CD4-positive, alpha-beta T cell (primary cell): ENCODE results near the gene ABCA5. TPM values are rescaled to one million over a fixed set of nuclear protein-coding genes. Genes with fewer than 3 reads are reported as not detected.

Experiments
- ATAC-seq: fragments of 200-7000 bp; cut with Tn5 transposase; one replicate; pipeline ENCODE4 v1.10.0; 2022; ENCODE audit warnings: mild to moderate bottlenecking; ENCODE audit not compliant: poor library complexity
- CTCF ChIA-PET: fragments of 350-600 bp; sonication (Branson Sonifier 250); formaldehyde crosslinking; loops from one replicate; lab custom pipeline; 2021; ENCODE audit warnings: antibody characterized with exemption, inconsistent platforms; lab: Charles Lee
- POLR2A ChIA-PET: fragments of 350-600 bp; sonication (Branson Sonifier 250); formaldehyde crosslinking; loops from one replicate; lab custom pipeline; 2021; ENCODE audit warnings: antibody characterized with exemption, inconsistent platforms; lab: Charles Lee
- DNase-seq, 14 experiments: peaks; one replicate each; pipeline ENCODE4 v3.0.0-alpha.2; 2013 to 2020; ENCODE audit warnings: mixed read lengths in 2 of 14
- H3K27ac ChIP-seq, 2 donors: one replicate each; pipeline versions ENCODE4 v1.5.1 to v1.7.0; 2013; ENCODE audit warnings: low read length in 2 of 2, low read depth in 1 of 2, mild to moderate bottlenecking in 1 of 2
- H3K27me3 ChIP-seq, 2 experiments: 1 replicate in 1 of 2; 2 replicates in 1 of 2; pipeline versions ENCODE4 v1.6.1 to v1.7.0; 2013; ENCODE audit warnings: low read length in 2 of 2, control low read depth in 1 of 2, mild to moderate bottlenecking in 1 of 2, moderate library complexity in 1 of 2; ENCODE audit not compliant: insufficient read depth in 2 of 2, control insufficient read depth in 1 of 2
- H3K36me3 ChIP-seq: one replicate; pipeline ENCODE4 v1.6.1; 2013; ENCODE audit warnings: low read length, control low read depth; ENCODE audit not compliant: insufficient read depth
- H3K4me1 ChIP-seq: one replicate; pipeline ENCODE4 v1.6.1; 2013; ENCODE audit warnings: low read length, control low read depth; ENCODE audit not compliant: insufficient read depth
- H3K4me3 ChIP-seq: one replicate; pipeline ENCODE4 v1.5.1; 2013; ENCODE audit warnings: mild to moderate bottlenecking, low read length, moderate library complexity
- H3K9me3 ChIP-seq, 2 experiments: 1 replicate in 1 of 2; 2 replicates in 1 of 2; pipeline versions ENCODE4 v1.6.1 to v1.7.0; 2013; ENCODE audit warnings: low read length in 2 of 2, mild to moderate bottlenecking in 2 of 2, control low read depth in 1 of 2, moderate library complexity in 1 of 2; ENCODE audit not compliant: control insufficient read depth in 1 of 2, insufficient read depth in 1 of 2
- H3K27ac Mint-ChIP-seq: one replicate; pipeline ENCODE4 v1.8.0; 2020; ENCODE audit warnings: mixed read lengths
- H3K27me3 Mint-ChIP-seq: one replicate; pipeline ENCODE4 v1.8.0; 2021; ENCODE audit warnings: mixed read lengths
- H3K36me3 Mint-ChIP-seq: one replicate; pipeline ENCODE4 v1.8.0; 2021; ENCODE audit warnings: low read depth, mixed read lengths
- H3K4me1 Mint-ChIP-seq: one replicate; pipeline ENCODE4 v1.8.0; 2021; ENCODE audit warnings: low read depth, mixed read lengths
- H3K4me3 Mint-ChIP-seq: one replicate; pipeline ENCODE4 v1.8.0; 2020; ENCODE audit warnings: mild to moderate bottlenecking, mixed read lengths
- H3K9me3 Mint-ChIP-seq: one replicate; pipeline ENCODE4 v1.8.0; 2020; ENCODE audit warnings: mixed read lengths
- intact Hi-C, 2 experiments: fragments of 100-400 bp; cut with DNase I in 1 of 2; cut with micrococcal nuclease in 1 of 2; formaldehyde crosslinking; loops; one replicate each; pipeline versions ENCODE4 v1.15.1 to v1.9.0; 2023 to 2025; cut with DNase I, micrococcal nuclease
- polyA plus RNA-seq, 2 donors: library from polyadenylated mRNA; unstranded; fragments of 120-200 nt; gene quantifications; one replicate each; pipeline ENCODE4 v1.2.1, GENCODE V29; 2013
- total RNA-seq, 174 experiments: library from RNA in 2 of 174; stranded (reverse) in 2 of 174; gene quantifications; one replicate each; pipeline ENCODE4 v1.2.3 and lab custom pipeline; 2021 to 2026
- TF ChIP-seq, protein P1 (sequence below): fragments of 200-600 bp; IDR thresholded peaks from one replicate; pipeline ENCODE4 v1.8.0; 2022; ENCODE audit warnings: antibody characterized with exemption, mild to moderate bottlenecking

The ABCA5 gene, protein sequence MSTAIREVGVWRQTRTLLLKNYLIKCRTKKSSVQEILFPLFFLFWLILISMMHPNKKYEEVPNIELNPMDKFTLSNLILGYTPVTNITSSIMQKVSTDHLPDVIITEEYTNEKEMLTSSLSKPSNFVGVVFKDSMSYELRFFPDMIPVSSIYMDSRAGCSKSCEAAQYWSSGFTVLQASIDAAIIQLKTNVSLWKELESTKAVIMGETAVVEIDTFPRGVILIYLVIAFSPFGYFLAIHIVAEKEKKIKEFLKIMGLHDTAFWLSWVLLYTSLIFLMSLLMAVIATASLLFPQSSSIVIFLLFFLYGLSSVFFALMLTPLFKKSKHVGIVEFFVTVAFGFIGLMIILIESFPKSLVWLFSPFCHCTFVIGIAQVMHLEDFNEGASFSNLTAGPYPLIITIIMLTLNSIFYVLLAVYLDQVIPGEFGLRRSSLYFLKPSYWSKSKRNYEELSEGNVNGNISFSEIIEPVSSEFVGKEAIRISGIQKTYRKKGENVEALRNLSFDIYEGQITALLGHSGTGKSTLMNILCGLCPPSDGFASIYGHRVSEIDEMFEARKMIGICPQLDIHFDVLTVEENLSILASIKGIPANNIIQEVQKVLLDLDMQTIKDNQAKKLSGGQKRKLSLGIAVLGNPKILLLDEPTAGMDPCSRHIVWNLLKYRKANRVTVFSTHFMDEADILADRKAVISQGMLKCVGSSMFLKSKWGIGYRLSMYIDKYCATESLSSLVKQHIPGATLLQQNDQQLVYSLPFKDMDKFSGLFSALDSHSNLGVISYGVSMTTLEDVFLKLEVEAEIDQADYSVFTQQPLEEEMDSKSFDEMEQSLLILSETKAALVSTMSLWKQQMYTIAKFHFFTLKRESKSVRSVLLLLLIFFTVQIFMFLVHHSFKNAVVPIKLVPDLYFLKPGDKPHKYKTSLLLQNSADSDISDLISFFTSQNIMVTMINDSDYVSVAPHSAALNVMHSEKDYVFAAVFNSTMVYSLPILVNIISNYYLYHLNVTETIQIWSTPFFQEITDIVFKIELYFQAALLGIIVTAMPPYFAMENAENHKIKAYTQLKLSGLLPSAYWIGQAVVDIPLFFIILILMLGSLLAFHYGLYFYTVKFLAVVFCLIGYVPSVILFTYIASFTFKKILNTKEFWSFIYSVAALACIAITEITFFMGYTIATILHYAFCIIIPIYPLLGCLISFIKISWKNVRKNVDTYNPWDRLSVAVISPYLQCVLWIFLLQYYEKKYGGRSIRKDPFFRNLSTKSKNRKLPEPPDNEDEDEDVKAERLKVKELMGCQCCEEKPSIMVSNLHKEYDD (N-terminal part only)
- 10 to 100 TPM; 33.4 to 34.9 TPM for total RNA-seq
- polyA plus RNA-seq (2013, experiment 1 of 2): 21.4 TPM
- polyA plus RNA-seq (2013, experiment 2 of 2): 26.7 TPM
- 16.9 to 151 (median 50.1) reads per million in 172 experiments for total RNA-seq (lab: John Stamatoyannopoulos, UW)

DNA sequence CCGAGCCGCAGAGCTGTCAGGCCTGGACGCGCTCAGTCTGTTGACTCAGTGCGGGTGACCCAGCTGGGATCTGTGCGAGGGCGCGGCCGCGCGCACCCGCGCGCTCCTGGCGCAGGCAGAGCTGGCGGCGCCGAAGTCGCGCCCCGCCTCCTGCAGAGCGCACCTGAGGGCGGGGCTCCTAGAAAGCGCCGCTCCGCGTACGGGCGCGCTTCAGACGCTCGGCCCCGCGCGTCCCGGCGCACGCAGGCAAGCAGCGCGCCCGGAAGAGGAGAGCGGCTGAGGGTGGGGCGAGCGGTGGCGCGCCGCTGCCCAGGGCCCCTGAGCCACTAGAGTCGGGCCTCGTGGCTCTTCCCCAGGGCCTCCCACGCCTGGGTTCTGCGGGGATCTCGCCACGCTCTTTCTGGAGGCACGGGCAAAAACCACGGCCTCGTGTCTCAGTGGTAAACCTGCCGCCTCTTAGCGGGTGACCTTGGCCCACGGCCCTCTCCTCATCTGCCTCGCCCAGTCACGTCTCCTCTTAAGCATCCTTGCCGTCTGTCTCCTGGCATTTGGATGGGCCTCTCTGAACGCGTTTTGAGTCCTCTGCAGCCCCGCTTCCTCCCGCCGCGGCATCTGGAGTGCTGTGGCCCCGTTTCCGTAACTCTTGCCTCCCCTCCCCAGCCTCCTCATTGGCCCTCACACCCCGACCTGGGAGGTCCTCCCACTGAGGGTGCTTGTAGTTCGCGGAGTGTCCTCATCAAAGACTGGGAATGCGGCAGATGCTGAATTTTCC lies at the start of gene ABCA5:
Gene ABCA5, minus strand, starts transcription at position 74 of the 772 bp plus-strand sequence. CDS start 12,718 bp downstream, outside the sequence.
- Histone ChIP-seq H3K27ac (peak within 1 kb of the TSS; percentile 54 to 78), H3K9me3 (no peaks in the 10 kb centered on the region), H3K4me3 (peak within 1 kb of the TSS; percentile 77), H3K27me3 (peaks cover 0 to 3% of the 10 kb centered on the region in 2 experiments), H3K4me1 (peaks cover 19% of the 10 kb centered on the region), H3K36me3 (no peaks in the 10 kb centered on the region)
- TF ChIP-seq, protein P1, sequence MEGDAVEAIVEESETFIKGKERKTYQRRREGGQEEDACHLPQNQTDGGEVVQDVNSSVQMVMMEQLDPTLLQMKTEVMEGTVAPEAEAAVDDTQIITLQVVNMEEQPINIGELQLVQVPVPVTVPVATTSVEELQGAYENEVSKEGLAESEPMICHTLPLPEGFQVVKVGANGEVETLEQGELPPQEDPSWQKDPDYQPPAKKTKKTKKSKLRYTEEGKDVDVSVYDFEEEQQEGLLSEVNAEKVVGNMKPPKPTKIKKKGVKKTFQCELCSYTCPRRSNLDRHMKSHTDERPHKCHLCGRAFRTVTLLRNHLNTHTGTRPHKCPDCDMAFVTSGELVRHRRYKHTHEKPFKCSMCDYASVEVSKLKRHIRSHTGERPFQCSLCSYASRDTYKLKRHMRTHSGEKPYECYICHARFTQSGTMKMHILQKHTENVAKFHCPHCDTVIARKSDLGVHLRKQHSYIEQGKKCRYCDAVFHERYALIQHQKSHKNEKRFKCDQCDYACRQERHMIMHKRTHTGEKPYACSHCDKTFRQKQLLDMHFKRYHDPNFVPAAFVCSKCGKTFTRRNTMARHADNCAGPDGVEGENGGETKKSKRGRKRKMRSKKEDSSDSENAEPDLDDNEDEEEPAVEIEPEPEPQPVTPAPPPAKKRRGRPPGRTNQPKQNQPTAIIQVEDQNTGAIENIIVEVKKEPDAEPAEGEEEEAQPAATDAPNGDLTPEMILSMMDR: no peak
- Mint-ChIP-seq H3K4me1 (peaks cover 39% of the 10 kb centered on the region), H3K4me3 (peak within 1 kb of the TSS; percentile 100), H3K27me3 (peaks cover 6% of the 10 kb centered on the region), H3K9me3 (no peaks in the 10 kb centered on the region), H3K27ac (peak within 1 kb of the TSS; percentile 97), H3K36me3 (peaks cover 13% of the 10 kb centered on the region)
- POLR2A ChIA-PET: interaction anchor here (0.6 to 2.9 kb wide), 13 partner anchors 8 to 1036 kb away, joined by 3 to 38 read pairs (median 4); partner anchors contain the start of genes ARSG and MAP2K6
- intact Hi-C loops: loop anchor here (1.0 to 5.0 kb wide), 3 partner anchors 86 to 1335 kb away; no protein-coding TSS in a partner anchor
- CTCF ChIA-PET: no interaction called here
- DNase-seq: peak; percentile 73 to 98 (median 84)
- ATAC-seq: peak; percentile 91

DNA sequence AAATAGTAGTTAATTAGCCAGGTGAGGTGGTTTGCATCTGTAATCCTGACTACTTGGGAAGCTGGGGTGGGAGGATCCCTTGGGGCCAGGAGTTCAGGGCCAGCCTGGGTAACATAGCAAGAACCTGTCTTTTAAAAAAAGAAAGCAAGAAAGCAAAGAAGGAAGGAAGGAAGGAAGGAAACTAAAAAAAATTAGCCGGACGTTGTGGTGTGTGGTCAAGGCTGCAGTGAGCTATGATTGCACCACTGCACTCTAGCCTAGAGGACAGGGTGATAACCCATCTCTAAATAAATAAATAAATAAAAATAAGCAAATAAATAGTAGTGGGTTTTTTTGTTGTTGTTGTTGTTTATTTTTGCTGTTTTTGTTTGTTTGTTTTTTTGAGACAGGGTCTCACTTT lies 48.3 kb upstream of the ABCA5 start:
- H3K9me3 ChIP-seq: no peaks in the 10 kb centered on the region
- no peaks in the 10 kb centered on the region for H3K27me3 ChIP-seq
- H3K4me1 ChIP-seq: peaks cover 6% of the 10 kb centered on the region
- Mint-ChIP-seq H3K36me3 (no peaks in the 10 kb centered on the region), H3K9me3 (no peaks in the 10 kb centered on the region), H3K4me1 (no peaks in the 10 kb centered on the region), H3K4me3 (no peak overlapping the region), H3K27ac (no peak overlapping the region), H3K27me3 (no peaks in the 10 kb centered on the region)
- DNase-seq (no peak), ATAC-seq (no peak)
- no peaks in the 10 kb centered on the region for H3K36me3 ChIP-seq
- H3K4me3 ChIP-seq: no peak overlapping the region
- TF ChIP-seq, protein P1: no peak
- ChIA-PET POLR2A (no interaction called here), CTCF (no interaction called here)
- no peak overlapping the region for H3K27ac ChIP-seq
- intact Hi-C loops: no loop called here
